GM23338 (cell line): ENCODE measurements around the gene GPR146. TPM values are rescaled to one million over a fixed set of nuclear protein-coding genes. Genes with fewer than 3 reads are reported as not detected.

Experiments
- ATAC-seq: fragments of 200-7000 bp; cut with Tn5 transposase; 3 replicates; pipeline ENCODE4 v1.9.1; 2020
- DNase-seq: peaks from one replicate; pipeline ENCODE4 v3.0.0-alpha.2; 2015; ENCODE audit warnings: low spot score
- H2AFZ ChIP-seq: fragments of 200-600 bp; sonication (generic); 2 replicates; pipeline ENCODE4 v1.8.0; 2016; ENCODE audit warnings: antibody characterized with exemption, mild to moderate bottlenecking, moderate library complexity
- H3F3A ChIP-seq: fragments of 200-600 bp; sonication (generic); replicated peaks from 2 replicates; pipeline ENCODE4 v1.8.0; 2017; ENCODE audit warnings: antibody characterized with exemption, mixed run types, low read depth
- H3K27ac ChIP-seq: fragments of 200-600 bp; sonication (generic); 2 replicates; pipeline ENCODE4 v1.6.1; 2016; ENCODE audit warnings: low read depth
- H3K27me3 ChIP-seq: fragments of 200-600 bp; sonication (generic); 2 replicates; pipeline ENCODE4 v1.8.0; 2016; ENCODE audit warnings: mild to moderate bottlenecking, mixed run types, moderate library complexity; ENCODE audit not compliant: insufficient read depth
- H3K36me3 ChIP-seq: fragments of 200-600 bp; sonication (generic); 2 replicates; pipeline ENCODE4 v1.8.0; 2016; ENCODE audit warnings: mild to moderate bottlenecking; ENCODE audit not compliant: insufficient read depth
- H3K4me1 ChIP-seq: fragments of 200-600 bp; sonication (generic); 2 replicates; pipeline ENCODE4 v1.8.0; 2016; ENCODE audit warnings: mild to moderate bottlenecking, moderate library complexity; ENCODE audit not compliant: insufficient read depth
- H3K4me2 ChIP-seq: fragments of 200-600 bp; sonication (generic); 2 replicates; pipeline ENCODE4 v1.7.1; 2017; ENCODE audit warnings: mixed run types
- H3K4me3 ChIP-seq: fragments of 200-600 bp; sonication (generic); 2 replicates; pipeline ENCODE4 v1.6.1; 2016; ENCODE audit warnings: mixed run types
- H3K79me2 ChIP-seq: fragments of 200-600 bp; sonication (generic); replicated peaks from 2 replicates; pipeline ENCODE4 v1.8.0; 2017; ENCODE audit warnings: mild to moderate bottlenecking; ENCODE audit not compliant: insufficient read depth
- H3K9me2 ChIP-seq: fragments of 200-600 bp; sonication (generic); 2 replicates; pipeline ENCODE4 v1.8.0; 2017; ENCODE audit not compliant: insufficient read depth
- H4K20me1 ChIP-seq: fragments of 200-600 bp; sonication (generic); replicated peaks from 2 replicates; pipeline ENCODE4 v1.8.0; 2017; ENCODE audit warnings: mild to moderate bottlenecking; ENCODE audit not compliant: insufficient read depth
- H3K27ac Mint-ChIP-seq: 2 replicates; pipeline ENCODE4 v1.8.0; 2020; ENCODE audit warnings: inconsistent platforms, mild to moderate bottlenecking, moderate library complexity, mixed read lengths
- H3K27me3 Mint-ChIP-seq: 3 replicates; pipeline ENCODE4 v1.8.0; 2022; ENCODE audit warnings: low read depth, mild to moderate bottlenecking, moderate library complexity, mixed read lengths, inconsistent platforms; ENCODE audit not compliant: insufficient read depth, poor library complexity
- H3K36me3 Mint-ChIP-seq: 3 replicates; pipeline ENCODE4 v1.8.0; 2021; ENCODE audit warnings: low read depth, mild to moderate bottlenecking, inconsistent platforms, moderate library complexity, mixed read lengths
- H3K4me1 Mint-ChIP-seq: 3 replicates; pipeline ENCODE4 v1.8.0; 2020; ENCODE audit warnings: mild to moderate bottlenecking, inconsistent platforms, mixed read lengths
- H3K4me3 Mint-ChIP-seq: 3 replicates; pipeline ENCODE4 v1.8.0; 2021; ENCODE audit warnings: moderate library complexity, mild to moderate bottlenecking, inconsistent platforms, mixed read lengths
- H3K9me3 Mint-ChIP-seq: 3 replicates; pipeline ENCODE4 v1.8.0; 2020; ENCODE audit warnings: moderate library complexity, mild to moderate bottlenecking, inconsistent platforms, mixed read lengths
- CREB1 ChIP-seq: fragments of 250-450 bp; sonication (Bioruptor Pico); IDR thresholded peaks from 2 replicates; pipeline ENCODE4 v1.5.0; 2020; ENCODE audit warnings: low read depth, mild to moderate bottlenecking, moderate library complexity
- CTCF ChIP-seq, 2 experiments: fragments of 200-600 bp in 1 of 2; sonication (generic) in 1 of 2; conservative IDR thresholded peaks; 2 replicates each; pipeline versions ENCODE4 v1.5.1 to v1.6.1; 2016 to 2017; ENCODE audit warnings: antibody characterized with exemption in 2 of 2, low read depth in 2 of 2, mild to moderate bottlenecking in 2 of 2, moderate library complexity in 1 of 2
- ETS1 ChIP-seq: IDR thresholded peaks from 2 replicates; pipeline ENCODE4 v1.6.1; 2016; ENCODE audit warnings: antibody characterized with exemption
- EZH2 ChIP-seq: fragments of 200-600 bp; sonication (generic); IDR thresholded peaks from one replicate; pipeline ENCODE4 v1.8.0; 2017; ENCODE audit warnings: antibody characterized with exemption, mild to moderate bottlenecking, low read depth; ENCODE audit not compliant: unreplicated experiment
- EZH2phosphoT487 ChIP-seq: fragments of 200-600 bp; sonication (generic); IDR thresholded peaks from one replicate; pipeline ENCODE4 v1.8.1; 2018; ENCODE audit warnings: antibody characterized with exemption; ENCODE audit not compliant: unreplicated experiment
- NANOG ChIP-seq: IDR thresholded peaks from 2 replicates; pipeline ENCODE4 v1.6.1; 2016; ENCODE audit warnings: antibody characterized with exemption, borderline replicate concordance
- REST ChIP-seq: IDR thresholded peaks from one replicate; pipeline ENCODE4 v1.6.1; 2018; ENCODE audit warnings: antibody characterized with exemption; ENCODE audit not compliant: unreplicated experiment
- STAT1 ChIP-seq: IDR thresholded peaks from one replicate; pipeline ENCODE4 v1.6.1; 2016; ENCODE audit warnings: antibody characterized with exemption; ENCODE audit not compliant: unreplicated experiment
- ZNF114 ChIP-seq: fragments of 250-450 bp; sonication (Bioruptor Pico); IDR thresholded peaks from 2 replicates; pipeline ENCODE4 v1.5.0; 2020; ENCODE audit warnings: mild to moderate bottlenecking, moderate library complexity
- polyA plus RNA-seq: library from polyadenylated mRNA; unstranded; fragments of >200 nt; fragmentation: Nextera tagmentation; extraction: Ambion mirVana; gene quantifications from 2 replicates; pipeline ENCODE4 v1.2.1, GENCODE V29; 2016
- total RNA-seq: library from RNA; depleted of rRNA; stranded (reverse); fragments of >200 nt; shearing (Covaris generic); gene quantifications from 2 replicates; pipeline ENCODE4 v1.2.3, GENCODE V29; 2014

Gene GPR146
- total and polyA plus RNA-seq, 2 experiments from 2014 or later, result 0.28 to 0.37 TPM

GRCh38 chr7:1081336-1081735 is 37.0 kb downstream of the GPR146 start:
- H3K4me2 ChIP-seq, result no peak overlapping the region
- Mint-ChIP-seq H3K27me3 (peaks cover 13% of the 10 kb centered on the region), H3K27ac (no peak overlapping the region), H3K36me3 (no peaks in the 10 kb centered on the region; the same call in 2 of the 3 replicates), H3K4me1 (peaks cover 3% of the 10 kb centered on the region), H3K4me3 (no peak overlapping the region), H3K9me3 (no peaks in the 10 kb centered on the region)
- H3K27ac ChIP-seq, result no peak overlapping the region
- no peaks in the 10 kb centered on the region for H3F3A ChIP-seq
- DNase-seq (no peak), ATAC-seq (no peak)
- H3K36me3 ChIP-seq, result no peaks in the 10 kb centered on the region
- H2AFZ ChIP-seq, result no peak overlapping the region
- no peak for TF ChIP-seq ZNF114
- TF ChIP-seq REST, result no peak
- no peak for TF ChIP-seq ETS1
- TF ChIP-seq CREB1, result no peak
- TF ChIP-seq CTCF (conservative IDR thresholded peaks at IDR 0.05; ENCODE audit: low read depth in 2 of 2), result no peak
- no peak for TF ChIP-seq NANOG
- TF ChIP-seq EZH2, result no peak
- no peak for TF ChIP-seq EZH2phosphoT487
- peaks cover 12% of the 10 kb centered on the region for H3K79me2 ChIP-seq
- no peaks in the 10 kb centered on the region for H3K27me3 ChIP-seq
- no peaks in the 10 kb centered on the region for H3K4me1 ChIP-seq
- H3K4me3 ChIP-seq, result no peak overlapping the region
- H4K20me1 ChIP-seq, result peaks cover 5% of the 10 kb centered on the region; the same call in 1 of the 2 replicates
- H3K9me2 ChIP-seq, result no peaks in the 10 kb centered on the region

- no peak for DNase-seq
- H3K9me3 Mint-ChIP-seq, result no peaks in the 10 kb centered on the region
- Histone ChIP-seq H3K27ac (no peak overlapping the region), H3K4me3 (no peak overlapping the region), H3K4me2 (no peak overlapping the region), H4K20me1 (peaks cover 7% of the 10 kb centered on the region; the same call in 1 of the 2 replicates), H3K79me2 (peaks cover 11% of the 10 kb centered on the region), H3F3A (no peaks in the 10 kb centered on the region), H3K9me2 (no peaks in the 10 kb centered on the region), H3K36me3 (no peaks in the 10 kb centered on the region), H3K4me1 (no peaks in the 10 kb centered on the region), H2AFZ (no peak overlapping the region), H3K27me3 (no peaks in the 10 kb centered on the region)
- no peak overlapping the region for H3K4me3 Mint-ChIP-seq
- no peaks in the 10 kb centered on the region; the same call in 2 of the 3 replicates for H3K36me3 Mint-ChIP-seq
- H3K27me3 Mint-ChIP-seq, result peaks cover 14% of the 10 kb centered on the region
- ATAC-seq, result no peak
- no peak overlapping the region for H3K27ac Mint-ChIP-seq
- H3K4me1 Mint-ChIP-seq, result peaks cover 4% of the 10 kb centered on the region
- TF ChIP-seq STAT1 (no peak), NANOG (no peak), ZNF114 (no peak), EZH2 (no peak), CTCF (conservative IDR thresholded peaks at IDR 0.05; ENCODE audit: low read depth in 2 of 2) (no peak)
Measured at GRCh38 chr7:1081931-1082401, 37.6 kb downstream of the GPR146 start.
